Keratinocyte (primary cell): ENCODE measurements around the gene HADHB. TPM values are rescaled to one million over a fixed set of nuclear protein-coding genes. Genes with fewer than 3 reads are reported as not detected.

Experiments
- DNase-seq: peaks from one replicate; pipeline ENCODE4 v3.0.0-alpha.2; 2011; ENCODE audit warnings: low read depth, missing footprints, low spot score
- FAIRE-seq: peaks from 2 replicates; lab custom pipeline; 2011; peaks lifted over from hg19 to GRCh38; lab: Jason Lieb, UNC
- H2AFZ ChIP-seq: 2 replicates; pipeline ENCODE4 v1.6.0; 2012; ENCODE audit warnings: low read length, control low read depth, inconsistent platforms; ENCODE audit not compliant: control insufficient read depth
- H3K27ac ChIP-seq: 2 replicates; pipeline ENCODE4 v1.5.1; 2011; ENCODE audit warnings: low read length; ENCODE audit not compliant: control insufficient read depth, insufficient read depth
- H3K27me3 ChIP-seq: 3 replicates; pipeline ENCODE4 v1.6.0; 2011; ENCODE audit warnings: low read length; ENCODE audit not compliant: control insufficient read depth, insufficient read depth; ENCODE audit errors: extremely low read depth
- H3K36me3 ChIP-seq, 2 experiments: 2 replicates in 1 of 2; 3 replicates in 1 of 2; pipeline ENCODE4 v1.5.1; 2011; ENCODE audit warnings: low read length in 2 of 2, mild to moderate bottlenecking in 1 of 2; ENCODE audit not compliant: control insufficient read depth in 2 of 2, insufficient read depth in 2 of 2; ENCODE audit errors: extremely low read depth in 1 of 2
- H3K4me1 ChIP-seq: 3 replicates; pipeline ENCODE4 v1.5.1; 2011; ENCODE audit warnings: low read length; ENCODE audit not compliant: control insufficient read depth, insufficient read depth; ENCODE audit errors: extremely low read depth
- H3K4me2 ChIP-seq: 3 replicates; pipeline ENCODE4 v1.6.0; 2011; ENCODE audit warnings: low read depth, low read length; ENCODE audit not compliant: control insufficient read depth, insufficient read depth; ENCODE audit errors: extremely low read depth
- H3K4me3 ChIP-seq, 3 experiments: fragments of 200-600 bp in 1 of 3; sonication (generic) in 1 of 3; 2 replicates in 2 of 3; 3 replicates in 1 of 3; pipeline ENCODE4 v1.5.1; 2011 to 2016; ENCODE audit warnings: low read length in 3 of 3, mild to moderate bottlenecking in 3 of 3, control low read depth in 2 of 3, inconsistent platforms in 1 of 3, low read depth in 1 of 3, mixed read lengths in 1 of 3, mixed run types in 1 of 3, moderate library complexity in 1 of 3; ENCODE audit not compliant: control insufficient read depth in 2 of 3, insufficient read depth in 2 of 3; ENCODE audit errors: extremely low read depth in 1 of 3
- H3K79me2 ChIP-seq: 2 replicates; pipeline ENCODE4 v1.6.0; 2012; ENCODE audit warnings: low read length; ENCODE audit not compliant: control insufficient read depth, insufficient read depth
- H3K9ac ChIP-seq: 3 replicates; pipeline ENCODE4 v1.6.0; 2011; ENCODE audit warnings: low read length; ENCODE audit not compliant: control insufficient read depth, insufficient read depth; ENCODE audit errors: extremely low read depth
- H3K9me1 ChIP-seq: 3 replicates; pipeline ENCODE4 v1.6.0; 2011; ENCODE audit warnings: low read length; ENCODE audit not compliant: control insufficient read depth, insufficient read depth; ENCODE audit errors: extremely low read depth
- H3K9me3 ChIP-seq: 2 replicates; pipeline ENCODE4 v1.5.1; 2012; ENCODE audit warnings: low read depth, low read length; ENCODE audit not compliant: control insufficient read depth
- H4K20me1 ChIP-seq: 3 replicates; pipeline ENCODE4 v1.6.0; 2011; ENCODE audit warnings: low read length; ENCODE audit not compliant: control insufficient read depth, insufficient read depth; ENCODE audit errors: extremely low read depth
- EZH2 ChIP-seq: IDR thresholded peaks from one replicate; pipeline ENCODE4 v1.6.1; 2012; ENCODE audit warnings: inconsistent platforms, mild to moderate bottlenecking, low read length, moderate library complexity
- dilution Hi-C: fragments of 300-500 bp; cut with MboI; formaldehyde crosslinking; loops from one replicate; pipeline ENCODE4 v1.7.0; 2020; ENCODE audit warnings: low sequenced_read_pairs; ENCODE audit not compliant: extremely low pct_ligation_motif_present
- polyA plus RNA-seq, 5 experiments: library from polyadenylated mRNA; depleted of rRNA in 3 of 5; stranded (reverse) in 3 of 5; stranded (forward) in 1 of 5; unstranded in 1 of 5; fragments of >200 nt; gene quantifications; 1 replicate in 1 of 5; 2 replicates in 3 of 5; 3 replicates in 1 of 5; pipeline versions ENCODE4 v1.2.1 to v1.2.3, GENCODE V29; 2011 to 2012; ENCODE audit warnings: missing spikeins in 2 of 5, low read depth in 1 of 5, low replicate concordance in 1 of 5
- TF ChIP-seq, protein P1 (sequence below), 3 experiments: IDR thresholded peaks in 1 of 3; conservative IDR thresholded peaks in 1 of 3; optimal IDR thresholded peaks in 1 of 3; 2 replicates in 2 of 3; 3 replicates in 1 of 3; pipeline versions ENCODE3 to v1.5.1; 2011; ENCODE audit warnings: low read length in 3 of 3, mild to moderate bottlenecking in 3 of 3, moderate library complexity in 2 of 3, control low read depth in 1 of 3, inconsistent platforms in 1 of 3; ENCODE audit not compliant: insufficient read depth in 2 of 3; ENCODE audit errors: extremely low read depth in 1 of 3

HADHB gene
- polyA plus RNA-seq, 1 donor (not counting 4 experiments of a cell fraction or from before 2014, with no cell fraction given) = 109 TPM

DNA sequence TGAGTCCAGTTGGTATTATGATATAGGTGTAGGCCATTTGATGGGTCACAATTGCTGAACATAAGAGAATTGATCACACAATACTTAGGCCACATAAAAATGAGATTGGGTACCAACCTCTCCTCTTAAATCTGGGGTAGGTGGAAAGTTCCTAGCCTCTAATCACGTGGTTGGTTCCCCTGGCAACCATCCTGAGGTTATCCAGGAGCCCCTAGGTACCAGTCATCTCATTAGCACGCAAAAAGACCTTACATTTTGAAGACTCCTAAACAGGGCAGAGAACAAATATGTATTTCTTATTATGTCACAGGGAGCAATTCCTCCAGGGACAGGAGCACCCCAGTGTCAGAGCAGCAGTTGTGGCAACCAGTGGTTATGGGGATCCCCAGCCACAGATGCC lies 88.6 kb downstream of the HADHB start:
- Histone ChIP-seq H3K9ac (no peak overlapping the region), H3K79me2 (no peaks in the 10 kb centered on the region), H3K27ac (no peak overlapping the region), H2AFZ (no peak overlapping the region), H3K27me3 (no peaks in the 10 kb centered on the region), H4K20me1 (no peaks in the 10 kb centered on the region), H3K4me2 (no peak overlapping the region), H3K4me3 (no peak overlapping the region), H3K4me1 (peaks cover 3% of the 10 kb centered on the region), H3K9me3 (no peaks in the 10 kb centered on the region), H3K36me3 (no peaks in the 10 kb centered on the region), H3K9me1 (no peaks in the 10 kb centered on the region)
- dilution Hi-C loops = no loop called here
- FAIRE-seq (no peak), DNase-seq (no peak)
- TF ChIP-seq, protein P1, sequence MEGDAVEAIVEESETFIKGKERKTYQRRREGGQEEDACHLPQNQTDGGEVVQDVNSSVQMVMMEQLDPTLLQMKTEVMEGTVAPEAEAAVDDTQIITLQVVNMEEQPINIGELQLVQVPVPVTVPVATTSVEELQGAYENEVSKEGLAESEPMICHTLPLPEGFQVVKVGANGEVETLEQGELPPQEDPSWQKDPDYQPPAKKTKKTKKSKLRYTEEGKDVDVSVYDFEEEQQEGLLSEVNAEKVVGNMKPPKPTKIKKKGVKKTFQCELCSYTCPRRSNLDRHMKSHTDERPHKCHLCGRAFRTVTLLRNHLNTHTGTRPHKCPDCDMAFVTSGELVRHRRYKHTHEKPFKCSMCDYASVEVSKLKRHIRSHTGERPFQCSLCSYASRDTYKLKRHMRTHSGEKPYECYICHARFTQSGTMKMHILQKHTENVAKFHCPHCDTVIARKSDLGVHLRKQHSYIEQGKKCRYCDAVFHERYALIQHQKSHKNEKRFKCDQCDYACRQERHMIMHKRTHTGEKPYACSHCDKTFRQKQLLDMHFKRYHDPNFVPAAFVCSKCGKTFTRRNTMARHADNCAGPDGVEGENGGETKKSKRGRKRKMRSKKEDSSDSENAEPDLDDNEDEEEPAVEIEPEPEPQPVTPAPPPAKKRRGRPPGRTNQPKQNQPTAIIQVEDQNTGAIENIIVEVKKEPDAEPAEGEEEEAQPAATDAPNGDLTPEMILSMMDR (optimal IDR thresholded peaks at IDR 0.05 in 1 of 3, IDR thresholded peaks at IDR 0.05 in 1 of 3, conservative IDR thresholded peaks at IDR 0.05 in 1 of 3; ENCODE audit: extremely low read depth in 1 of 3, insufficient read depth in 2 of 3, low read length in 3 of 3) = no peak
- no peak for TF ChIP-seq EZH2

- Histone ChIP-seq H3K9me3 (no peaks in the 10 kb centered on the region), H3K4me1 (peaks cover 1% of the 10 kb centered on the region), H3K27me3 (no peaks in the 10 kb centered on the region), H3K4me3 (no peak overlapping the region), H3K9me1 (no peaks in the 10 kb centered on the region), H4K20me1 (no peaks in the 10 kb centered on the region), H3K9ac (no peak overlapping the region), H3K79me2 (no peaks in the 10 kb centered on the region), H3K4me2 (no peak overlapping the region), H2AFZ (no peak overlapping the region), H3K27ac (no peak overlapping the region), H3K36me3 (no peaks in the 10 kb centered on the region)
- dilution Hi-C loops = no loop called here
- FAIRE-seq (no peak), DNase-seq (no peak)
- TF ChIP-seq, protein P1 (optimal IDR thresholded peaks at IDR 0.05 in 1 of 3, IDR thresholded peaks at IDR 0.05 in 1 of 3, conservative IDR thresholded peaks at IDR 0.05 in 1 of 3; ENCODE audit: extremely low read depth in 1 of 3, insufficient read depth in 2 of 3, low read length in 3 of 3) = no peak
- no peak for TF ChIP-seq EZH2
Observed at GRCh38 chr2:26335231-26335630, 90.5 kb downstream of the HADHB start.
